Liver (tissue), 3 donors: Measurements from ENCODE around the gene NFIA.

Experiments
- CTCF ChIP-seq: fragments of 150-350 bp; IDR thresholded peaks from 2 replicates; pipeline ENCODE4 v1.5.1; 2017; ENCODE audit warnings: improper control_type of control experiment, low read depth, low read length; ENCODE audit not compliant: missing input control
- RAD21 ChIP-seq, 2 donors: IDR thresholded peaks; 2 replicates each; pipeline ENCODE4 v1.6.1; 2016; ENCODE audit warnings: antibody characterized with exemption in 2 of 2, mild to moderate bottlenecking in 2 of 2
- donor health status: healthy.
- donor health status: healthy.

GRCh38 chr1:61184040-61184713 is 101.8 kb downstream of the NFIA start:
- TF ChIP-seq CTCF, result no peak
- TF ChIP-seq RAD21 (IDR thresholded peaks at IDR 0.05), result peak; percentile 45 to 49
